ENCODE data around the gene COL20A1.

GRCh38 chr20:63290136-63290676, 2.8 kb upstream of the COL20A1 start:
- no peak for TF ChIP-seq CTCF (IDR thresholded peaks at IDR 0.05 in 8 of 11, conservative IDR thresholded peaks at IDR 0.05 in 3 of 11)
- no peak for TF ChIP-seq POLR2A (IDR thresholded peaks at IDR 0.05)

Measured in spleen (tissue), 7 donors.